Stimulated activated CD4-positive, alpha-beta T cell treated with anti-CD3 and anti-CD28 coated beads, Interleukin-15, amount 100 ng/mL, for 48 hours (primary cell): Measurements from ENCODE around the gene TNS1.
"Not testable (repeated sequence)": the region's sequence is repeated elsewhere in the genome, so short reads cannot be mapped to it uniquely, and the experiment has no call there.

Experiments used
- DNase-seq, 2 donors: peaks; one replicate each; pipeline ENCODE4 v3.0.0-alpha.2; 2020; ENCODE audit warnings: low read depth in 2 of 2

The TNS1 gene

GRCh38 chr2:217816396-217816869 is 186.4 kb downstream of the TNS1 start:
- DNase-seq = no peak

GRCh38 chr2:217813828-217814227 is 189.0 kb downstream of the TNS1 start:
- DNase-seq = no peak

- DNase-seq = no peak
Measured at GRCh38 chr2:217812170-217812569, 190.6 kb downstream of the TNS1 start.

GRCh38 chr2:217810260-217810659 is 192.5 kb downstream of the TNS1 start:
- no peak for DNase-seq

GRCh38 chr2:217809736-217810135 is 193.1 kb downstream of the TNS1 start:
- DNase-seq = no peak

- not testable (repeated sequence) for DNase-seq
Measured at GRCh38 chr2:217808967-217809366, 193.8 kb downstream of the TNS1 start.

- DNase-seq = no peak
Measured at GRCh38 chr2:217808326-217808725, 194.5 kb downstream of the TNS1 start.

GRCh38 chr2:217807753-217808152 is 195.0 kb downstream of the TNS1 start:
- DNase-seq = no peak

GRCh38 chr2:217807025-217807424 is 195.8 kb downstream of the TNS1 start:
- no peak for DNase-seq

GRCh38 chr2:217806482-217806765 is 196.4 kb downstream of the TNS1 start:
- no peak for DNase-seq

- no peak for DNase-seq
Measured at GRCh38 chr2:217805668-217806481, 196.9 kb downstream of the TNS1 start.

- DNase-seq = no peak
Measured at GRCh38 chr2:217804791-217805667, 197.8 kb downstream of the TNS1 start.

GRCh38 chr2:217804338-217804737 is 198.5 kb downstream of the TNS1 start:
- DNase-seq = no peak

GRCh38 chr2:217803653-217803960 is 199.2 kb downstream of the TNS1 start:
- no peak for DNase-seq

- no peak for DNase-seq
Measured at GRCh38 chr2:217802876-217803652, 199.7 kb downstream of the TNS1 start.

- no peak for DNase-seq
Measured at GRCh38 chr2:217802266-217802665, 200.5 kb downstream of the TNS1 start.

GRCh38 chr2:217801711-217802110 is 201.1 kb downstream of the TNS1 start:
- DNase-seq = no peak

- no peak for DNase-seq
Measured at GRCh38 chr2:217801115-217801531, 201.7 kb downstream of the TNS1 start.

- no peak for DNase-seq
Measured at GRCh38 chr2:217800433-217801114, 202.2 kb downstream of the TNS1 start.

- DNase-seq = no peak
Measured at GRCh38 chr2:217799563-217800432, 203.0 kb downstream of the TNS1 start.
